NCI-H1092 (cell line): ENCODE results near the gene ARHGAP23.
"Not testable (repeated sequence)": the region's sequence is repeated elsewhere in the genome, so short reads cannot be mapped to it uniquely, and the experiment has no call there.

ENCODE experiments used
- DNase-seq: peaks from one replicate; lab custom pipeline; 2025; lab: John Stamatoyannopoulos, UW

The ARHGAP23 gene

GRCh38 chr17:38528141-38528540, 99.9 kb downstream of the ARHGAP23 start:
- not testable (repeated sequence) for DNase-seq

GRCh38 chr17:38530856-38531255, 102.6 kb downstream of the ARHGAP23 start:
- not testable (repeated sequence) for DNase-seq

DNA sequence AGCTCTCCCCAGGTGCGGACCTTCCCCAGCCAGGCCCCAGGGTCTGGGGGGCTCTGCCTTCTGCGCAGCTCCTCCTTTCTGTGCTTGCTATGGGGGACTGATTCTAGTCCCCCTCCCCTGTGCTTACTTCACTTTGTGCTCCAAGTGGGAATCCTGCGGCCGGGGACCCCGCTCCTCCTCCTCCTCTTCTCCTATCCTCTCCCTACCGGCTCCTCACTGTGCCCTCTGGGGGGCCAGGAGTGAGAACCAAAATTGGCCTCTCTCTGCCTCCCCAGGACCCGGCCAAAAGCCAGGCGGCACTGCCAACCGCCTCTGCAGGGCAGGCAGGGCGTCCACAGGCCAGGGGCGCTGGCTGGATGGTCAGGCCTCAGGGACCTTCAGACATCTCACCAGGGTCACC, 103.5 kb downstream of the ARHGAP23 start:
- not testable (repeated sequence) for DNase-seq

GRCh38 chr17:38532451-38532850, 104.2 kb downstream of the ARHGAP23 start:
- no peak for DNase-seq

DNA sequence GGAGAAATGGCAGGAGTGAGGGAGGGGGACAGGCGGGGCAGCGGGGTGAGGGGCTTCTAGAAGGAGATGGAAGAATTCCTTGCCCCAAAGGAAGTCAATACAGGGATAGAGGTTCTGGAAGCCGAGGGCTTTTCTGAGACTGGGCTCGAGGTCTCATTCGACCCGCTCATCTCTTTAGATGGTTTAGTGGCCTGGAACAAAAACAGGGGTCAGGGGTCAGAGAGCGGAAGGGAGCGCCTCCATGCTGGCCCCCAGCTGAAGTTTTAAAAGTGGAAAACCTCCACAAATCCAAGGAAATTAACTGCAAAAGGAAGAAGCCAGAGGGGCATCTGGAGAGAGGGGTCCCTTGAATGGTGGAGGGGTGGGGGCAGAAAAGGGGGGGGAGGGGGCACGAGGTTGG, 105.0 kb downstream of the ARHGAP23 start:
- DNase-seq: no peak

GRCh38 chr17:38533866-38534497, 105.7 kb downstream of the ARHGAP23 start:
- no peak for DNase-seq

DNA sequence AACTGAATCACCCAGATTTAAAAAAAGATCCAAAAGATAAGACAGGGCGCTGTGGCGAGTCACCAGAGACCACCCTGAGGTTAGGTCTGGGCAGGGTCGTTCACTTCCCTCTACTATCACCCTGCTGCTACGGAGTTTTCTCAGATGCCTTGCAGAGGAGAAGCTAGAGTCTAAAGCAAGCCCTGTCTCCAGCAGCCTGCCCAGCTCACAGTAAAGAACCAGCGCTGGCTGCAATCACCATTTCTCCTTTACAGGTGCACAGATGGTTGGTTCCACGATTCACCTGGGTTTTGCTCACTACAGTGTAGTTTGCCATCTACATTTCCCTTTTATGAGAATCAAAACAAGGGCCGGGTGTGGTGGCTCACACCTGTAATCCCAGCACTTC, 106.2 kb downstream of the ARHGAP23 start:
- no peak for DNase-seq

- DNase-seq: no peak
These were observed 107.6 kb downstream of the ARHGAP23 start for GRCh38 chr17:38535886-38536285.

GRCh38 chr17:38536661-38537060, 108.4 kb downstream of the ARHGAP23 start:
- DNase-seq: no peak

GRCh38 chr17:38538906-38539305, 110.6 kb downstream of the ARHGAP23 start:
- DNase-seq: peak; percentile 80

DNA sequence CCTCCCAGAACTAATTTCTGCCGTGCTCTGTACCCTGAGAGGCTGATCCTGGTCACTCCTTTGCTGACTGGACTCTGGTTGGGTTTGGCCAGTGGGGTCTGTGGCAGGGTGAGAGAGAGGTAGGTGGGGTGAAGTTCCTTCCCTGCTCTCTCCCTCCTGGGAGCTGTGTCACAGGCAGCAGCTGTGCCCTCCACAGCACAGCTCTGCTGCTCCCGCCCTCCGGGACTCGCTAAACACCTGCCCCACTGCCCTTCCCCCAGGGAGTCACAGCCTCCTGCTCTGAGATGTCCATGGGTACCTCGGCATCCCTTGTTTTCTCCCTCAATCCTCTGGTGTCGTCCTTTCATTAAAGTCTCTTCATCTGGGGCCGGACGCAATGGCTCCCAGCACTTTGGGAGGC, 111.1 kb downstream of the ARHGAP23 start:
- DNase-seq: peak; percentile 72

DNA sequence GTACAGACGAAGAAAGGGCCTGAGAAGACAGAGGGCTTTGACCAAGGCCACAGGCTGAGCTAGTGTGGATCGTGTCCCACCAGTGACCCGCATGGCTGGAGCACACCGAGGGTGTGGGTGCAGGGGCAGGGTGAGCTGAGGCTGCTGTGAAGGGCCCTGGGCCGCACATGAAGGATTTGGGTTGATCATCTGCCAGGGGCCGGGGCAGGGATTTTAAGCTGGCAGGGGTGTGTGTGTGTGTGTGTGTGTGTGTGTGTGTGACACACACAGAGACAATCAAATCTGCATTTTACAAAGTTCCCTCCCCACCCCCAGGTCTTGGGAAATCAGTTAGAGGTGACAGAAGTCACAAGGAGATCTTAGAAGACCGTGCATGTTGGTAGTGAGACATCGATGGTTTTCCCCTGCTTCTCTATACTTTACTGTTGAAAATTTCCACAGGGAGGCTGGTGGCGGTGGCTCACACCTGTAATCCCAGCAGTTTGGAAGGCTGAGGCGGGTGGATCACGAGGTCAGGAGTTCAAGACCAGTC, 112.3 kb downstream of the ARHGAP23 start:
- DNase-seq: no peak

DNA sequence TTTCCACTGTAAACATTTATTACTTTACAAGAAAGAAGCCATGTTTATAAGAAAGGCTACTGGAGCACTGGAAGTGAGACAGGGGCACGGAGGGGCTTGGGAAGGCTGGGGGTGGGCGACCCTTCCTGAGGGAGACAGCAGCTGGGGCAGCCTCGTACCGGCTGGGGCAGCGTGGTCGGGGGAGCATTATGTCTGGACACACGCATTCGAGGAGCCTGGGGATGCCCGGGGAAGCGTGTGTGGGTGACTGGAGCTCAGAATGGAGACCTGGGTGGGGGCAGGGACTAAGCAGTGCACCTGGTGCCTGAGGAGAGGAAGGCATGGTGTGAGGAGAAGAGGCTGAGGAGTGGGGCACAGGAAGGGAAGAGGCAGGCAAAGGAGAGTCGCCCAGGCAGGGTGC, 113.0 kb downstream of the ARHGAP23 start:
- no peak for DNase-seq

- DNase-seq: no peak
These were observed 114.0 kb downstream of the ARHGAP23 start for GRCh38 chr17:38542286-38542685.

DNA sequence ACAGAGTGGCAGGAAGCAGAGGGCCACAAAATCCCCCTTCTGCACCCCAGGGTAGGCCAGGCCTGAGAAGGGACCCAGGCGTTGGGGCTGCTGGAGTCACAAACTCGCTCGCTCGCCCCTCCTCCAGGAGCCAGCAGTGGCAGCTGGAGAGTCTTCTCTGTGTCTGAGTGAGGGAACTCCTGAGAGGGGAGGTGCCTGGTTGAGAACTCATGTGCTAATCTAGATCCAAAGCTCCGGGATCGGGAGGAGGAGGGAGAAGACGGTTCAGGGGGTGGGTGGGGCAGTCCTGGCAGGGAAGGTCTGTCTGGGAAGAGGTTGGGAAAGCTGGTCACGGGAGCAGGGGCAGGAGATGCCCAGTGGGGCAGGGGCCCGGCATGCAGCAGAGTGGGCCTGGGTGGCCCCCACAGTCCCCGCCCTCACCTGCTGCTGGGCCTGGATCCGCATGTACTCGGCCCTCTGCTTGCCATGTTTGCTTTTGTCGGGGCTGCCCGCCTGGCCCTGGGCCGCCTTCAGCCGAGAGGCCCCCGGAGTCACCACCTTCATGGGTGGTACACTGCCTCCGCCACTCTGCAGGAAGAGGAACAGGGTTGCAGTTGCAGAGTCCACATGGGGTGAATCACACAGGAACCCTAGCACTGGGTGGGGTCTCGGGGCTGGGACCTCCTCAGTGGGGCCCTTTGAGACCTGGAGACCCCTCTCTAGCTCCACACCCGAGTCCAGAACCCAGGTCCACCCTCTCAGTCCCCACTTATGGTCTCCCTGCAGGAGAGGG, 115.3 kb downstream of the ARHGAP23 start:
- DNase-seq: no peak

GRCh38 chr17:38544175-38544838, 116.0 kb downstream of the ARHGAP23 start:
- DNase-seq: no peak

- DNase-seq: no peak
These were observed 116.6 kb downstream of the ARHGAP23 start for GRCh38 chr17:38544839-38545209.

- DNase-seq: no peak
These were observed 117.4 kb downstream of the ARHGAP23 start for GRCh38 chr17:38545531-38546225.

GRCh38 chr17:38546396-38546795, 118.1 kb downstream of the ARHGAP23 start:
- DNase-seq: no peak

DNA sequence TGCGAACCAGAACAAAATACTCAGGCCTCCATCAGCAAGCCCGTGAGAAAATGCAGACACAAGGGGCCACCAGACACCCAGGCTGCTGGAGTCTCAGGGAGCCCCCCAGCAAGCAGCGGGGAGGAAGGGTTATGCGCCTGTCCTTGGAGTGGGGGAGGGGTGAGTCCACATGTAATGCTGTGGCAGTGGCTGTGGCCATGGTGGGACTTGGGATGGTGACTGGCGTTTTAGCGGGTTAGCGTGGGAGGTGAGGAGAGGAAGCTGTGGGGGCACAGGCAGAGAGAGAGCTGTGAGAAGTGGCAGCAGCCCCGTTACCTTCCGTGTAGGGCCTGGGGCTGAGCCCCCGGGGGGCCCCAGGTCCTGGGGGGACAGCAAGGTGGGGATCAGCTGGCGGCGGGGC, 119.2 kb downstream of the ARHGAP23 start:
- DNase-seq: no peak

- no peak for DNase-seq
These were observed 121.0 kb downstream of the ARHGAP23 start for GRCh38 chr17:38549285-38549684.

DNA sequence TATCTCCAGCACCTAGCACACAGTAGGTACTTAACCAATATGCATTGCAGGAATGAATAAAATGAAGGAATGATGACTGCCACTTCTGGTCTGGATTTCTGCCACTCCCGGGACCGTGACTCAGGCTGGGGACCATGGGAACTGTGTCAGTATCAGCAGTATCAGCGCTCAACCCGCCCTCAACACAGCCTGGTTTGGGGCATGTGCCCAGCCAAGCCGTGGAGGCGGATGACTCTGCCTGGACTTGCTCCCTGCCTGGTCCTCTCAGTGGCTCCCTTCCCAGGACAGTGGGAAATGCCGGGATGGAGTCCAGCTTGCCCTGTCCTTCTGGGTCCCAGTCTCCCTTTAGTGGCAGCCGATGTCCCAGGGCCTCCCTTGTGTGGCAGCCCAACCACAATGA, 122.4 kb downstream of the ARHGAP23 start:
- no peak for DNase-seq
